ENCODE data around the gene TBC1D21. TPM values are rescaled to one million over a fixed set of nuclear protein-coding genes. Genes with fewer than 3 reads are reported as not detected.

TBC1D21 gene
- total and polyA plus RNA-seq, 2 of the 4 experiments (the other 2 are of a cell fraction) = not detected

DNA sequence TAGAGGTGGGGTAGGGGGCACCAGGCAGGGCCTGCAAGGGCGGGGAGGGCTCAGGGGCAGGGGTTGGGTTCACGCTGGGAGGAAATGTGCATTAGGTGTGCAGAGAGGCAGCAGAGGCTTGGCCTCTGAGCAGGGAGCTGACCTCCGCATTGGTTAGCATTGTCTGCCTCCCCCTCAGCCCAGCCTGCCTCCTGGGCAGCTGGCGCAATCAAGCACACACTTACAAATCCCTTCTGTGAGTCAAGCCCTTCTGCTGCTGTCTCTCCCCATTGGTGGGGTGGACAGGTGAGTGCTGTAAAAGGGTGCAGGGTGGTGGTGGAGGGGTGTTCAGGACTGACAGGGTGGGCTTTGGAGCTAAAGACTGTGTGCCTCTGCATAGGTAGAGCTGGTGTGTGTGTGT lies 62.2 kb downstream of the TBC1D21 start:
- Histone ChIP-seq H4K91ac (ENCODE audit: insufficient read depth, low read depth, low read length) (no peak overlapping the region), H3K27me3 (ENCODE audit: control insufficient read depth, insufficient read depth, low read length) (no peaks in the 10 kb centered on the region), H3K14ac (replicated peaks; ENCODE audit: low read depth, low read length) (no peak overlapping the region), H2BK15ac (ENCODE audit: low read depth, low read length) (no peak overlapping the region), H3K4me1 (ENCODE audit: control insufficient read depth, insufficient read depth, low read length) (peaks cover 55% of the 10 kb centered on the region), H3K4ac (ENCODE audit: low read depth, low read length) (no peak overlapping the region; the same call in 1 of the 2 replicates), H2AK9ac (replicated peaks; ENCODE audit: low read depth, low read length, poor library complexity) (peak overlapping the region; percentile 84), H3K18ac (ENCODE audit: low read depth, low read length) (no peak overlapping the region), H2BK20ac (ENCODE audit: low read depth, low read length) (no peak overlapping the region), H3K4me2 (ENCODE audit: low read depth, low read length) (no peak overlapping the region), H3K79me1 (ENCODE audit: low read depth in 1 of 2, low read length in 2 of 2) (peaks cover 62 to 100% of the 10 kb centered on the region in 2 experiments), H4K20me1 (ENCODE audit: insufficient read depth, low read length) (peaks cover 57% of the 10 kb centered on the region), H2BK120ac (ENCODE audit: low read depth, low read length) (no peak overlapping the region), H4K5ac (ENCODE audit: low read depth, low read length) (no peak overlapping the region), H3K56ac (ENCODE audit: extremely low read depth, insufficient read depth, low read length) (no peak overlapping the region), H3K9me1 (ENCODE audit: insufficient read depth, low read length) (peaks cover 44% of the 10 kb centered on the region), H2AFZ (replicated peaks; ENCODE audit: low read length, poor library complexity) (no peak overlapping the region), H3K9ac (ENCODE audit: low read depth, low read length) (no peak overlapping the region), H3K23ac (ENCODE audit: low read depth, low read length) (peak overlapping the region; percentile 78; the same call in 1 of the 2 replicates), H2AK5ac (ENCODE audit: low read depth, low read length) (peak overlapping the region; percentile 59), H3K9me3 (ENCODE audit: control insufficient read depth, insufficient read depth, low read length) (no peaks in the 10 kb centered on the region), H4K8ac (ENCODE audit: low read depth in 2 of 2, low read length in 2 of 2) (no peak overlapping the region), H3K36me3 (ENCODE audit: control insufficient read depth, insufficient read depth, low read length) (peaks cover 13% of the 10 kb centered on the region), H3K27ac (ENCODE audit: insufficient read depth, low read length) (no peak overlapping the region; the same call in 1 of the 2 replicates), H2BK5ac (ENCODE audit: low read depth, low read length, poor library complexity, severe bottlenecking) (peak overlapping the region; percentile 66), H3K4me3 (ENCODE audit: insufficient read depth, low read depth, low read length) (no peak overlapping the region)
- no CpG with 5 or more reads among the region's 4 CpGs for WGBS, 2 experiments (ENCODE audit: extremely low coverage in 2 of 2, insufficient read length in 1 of 2)
- ChIA-PET POLR2A (ENCODE audit: unreplicated experiment) (no interaction called here), CTCF (interaction anchor here (0.8 to 1.6 kb wide), 8 partner anchors 8 to 61 kb away, joined by 3 to 6 read pairs (median 3); no protein-coding TSS in a partner anchor)
- intact Hi-C loops (cut with micrococcal nuclease) (no loop called here), dilution Hi-C loops (cut with HindIII; ENCODE audit: low sequenced_read_pairs, unreplicated experiment) (no loop called here), in situ Hi-C loops (cut with MboI; ENCODE audit: low sequenced_read_pairs) (no loop called here)
- TF ChIP-seq NFE2L2 (IDR thresholded peaks at IDR 0.05; ENCODE audit: low read depth, low read length) = no peak
- TF ChIP-seq MXI1 (IDR thresholded peaks at IDR 0.05; ENCODE audit: borderline replicate concordance, low read depth, low read length) = no peak
- TF ChIP-seq CEBPB (IDR thresholded peaks at IDR 0.05; ENCODE audit: low read depth, low read length) = peak; percentile 86
- no peak for TF ChIP-seq FOS (IDR thresholded peaks at IDR 0.05; ENCODE audit: low read depth, low read length)
- TF ChIP-seq MAZ (IDR thresholded peaks at IDR 0.05; ENCODE audit: borderline replicate concordance, low read depth, low read length) = no peak
- TF ChIP-seq SMC3 (IDR thresholded peaks at IDR 0.05; ENCODE audit: low read depth, low read length) = no peak
- TF ChIP-seq, protein P1, sequence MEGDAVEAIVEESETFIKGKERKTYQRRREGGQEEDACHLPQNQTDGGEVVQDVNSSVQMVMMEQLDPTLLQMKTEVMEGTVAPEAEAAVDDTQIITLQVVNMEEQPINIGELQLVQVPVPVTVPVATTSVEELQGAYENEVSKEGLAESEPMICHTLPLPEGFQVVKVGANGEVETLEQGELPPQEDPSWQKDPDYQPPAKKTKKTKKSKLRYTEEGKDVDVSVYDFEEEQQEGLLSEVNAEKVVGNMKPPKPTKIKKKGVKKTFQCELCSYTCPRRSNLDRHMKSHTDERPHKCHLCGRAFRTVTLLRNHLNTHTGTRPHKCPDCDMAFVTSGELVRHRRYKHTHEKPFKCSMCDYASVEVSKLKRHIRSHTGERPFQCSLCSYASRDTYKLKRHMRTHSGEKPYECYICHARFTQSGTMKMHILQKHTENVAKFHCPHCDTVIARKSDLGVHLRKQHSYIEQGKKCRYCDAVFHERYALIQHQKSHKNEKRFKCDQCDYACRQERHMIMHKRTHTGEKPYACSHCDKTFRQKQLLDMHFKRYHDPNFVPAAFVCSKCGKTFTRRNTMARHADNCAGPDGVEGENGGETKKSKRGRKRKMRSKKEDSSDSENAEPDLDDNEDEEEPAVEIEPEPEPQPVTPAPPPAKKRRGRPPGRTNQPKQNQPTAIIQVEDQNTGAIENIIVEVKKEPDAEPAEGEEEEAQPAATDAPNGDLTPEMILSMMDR (conservative IDR thresholded peaks at IDR 0.05; ENCODE audit: low read depth, low read length) = no peak
- peak; percentile 47 for DNase-seq
- ATAC-seq (ENCODE audit: low read depth) = peak; percentile 19
- no TSS peak for BruUV-seq (replicated peaks)

All from IMR-90 (cell line).